ENCODE data around the gene NCOR1. TPM values are rescaled to one million over a fixed set of nuclear protein-coding genes. Genes with fewer than 3 reads are reported as not detected.
"Not testable (repeated sequence)": the region's sequence is repeated elsewhere in the genome, so short reads cannot be mapped to it uniquely, and the experiment has no call there.

NCOR1 gene
- total and polyA plus RNA-seq, 5 donors = 28.2 to 73.0 (median 69.0) TPM

DNA sequence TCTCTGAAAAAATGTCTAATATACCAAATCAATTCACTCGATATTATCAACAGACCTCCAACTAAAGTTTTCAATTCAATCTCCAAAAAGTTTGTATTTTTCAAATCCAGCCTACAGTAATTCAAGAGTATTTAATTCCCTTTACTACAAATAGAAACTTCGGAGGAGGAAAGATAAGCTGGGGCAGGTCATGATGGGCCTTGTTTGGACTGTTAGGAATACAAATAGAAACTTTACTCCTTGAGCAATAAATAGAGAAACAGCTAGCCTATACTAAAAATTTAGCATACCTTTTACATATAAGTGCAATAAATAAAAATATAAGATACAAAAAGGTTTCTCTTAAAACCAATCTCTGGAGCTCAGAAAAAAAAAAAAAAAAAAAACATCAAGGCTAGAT, 98.2 kb downstream of the NCOR1 start:
- H3K4me3 ChIP-seq (ENCODE audit: low read length) = no peak overlapping the region
- H3K27ac ChIP-seq (ENCODE audit: low read length) = no peak overlapping the region
- no peak for DNase-seq
- intact Hi-C loops (cut with DNase I) = no loop called here
- peaks cover 2% of the 10 kb centered on the region for H3K4me1 ChIP-seq (ENCODE audit: control insufficient read depth, insufficient read depth, low read length)
- no peak for ATAC-seq
- H3K27me3 ChIP-seq (ENCODE audit: control insufficient read depth, insufficient read depth) = no peaks in the 10 kb centered on the region
- H3K9me3 ChIP-seq (ENCODE audit: control insufficient read depth, low read length) = peaks cover 2% of the 10 kb centered on the region
- 79% methylated on average over 2 of the region's 2 CpGs for WGBS

DNA sequence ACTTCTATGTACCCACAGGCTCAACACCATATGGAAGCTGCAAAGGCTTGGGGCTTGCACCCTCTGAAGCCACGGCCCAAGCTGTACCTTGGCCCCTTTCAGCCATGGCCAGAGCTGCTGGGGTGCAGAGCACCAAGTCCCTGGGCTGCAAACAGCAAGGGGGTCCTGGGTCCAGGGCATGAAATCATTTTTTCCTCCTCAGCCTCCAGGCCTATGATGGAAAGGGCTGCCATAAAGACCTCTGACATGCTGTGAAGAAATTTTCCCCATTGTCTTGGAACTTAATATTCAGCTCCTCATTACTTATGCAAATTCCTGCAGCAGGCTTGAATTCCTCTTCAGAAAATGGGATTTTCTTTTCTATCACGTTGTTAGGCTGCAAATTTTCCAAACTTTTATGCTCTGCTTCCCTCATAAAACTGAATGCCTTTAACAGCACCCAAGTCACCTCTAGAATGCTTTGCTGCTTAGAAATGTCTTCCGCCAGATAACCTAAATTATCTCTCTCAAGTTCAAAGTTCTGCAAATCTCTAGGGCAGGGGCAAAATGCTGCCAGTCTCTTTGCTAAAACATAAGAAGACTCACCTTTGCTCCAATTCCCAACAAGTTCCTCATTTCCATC, 100.1 kb downstream of the NCOR1 start:
- H3K4me3 ChIP-seq (ENCODE audit: low read length); DNase-seq; H3K4me1 ChIP-seq (ENCODE audit: control insufficient read depth, insufficient read depth, low read length); ATAC-seq; intact Hi-C loops (cut with DNase I); H3K9me3 ChIP-seq (ENCODE audit: control insufficient read depth, low read length); H3K27me3 ChIP-seq (ENCODE audit: control insufficient read depth, insufficient read depth); H3K27ac ChIP-seq (ENCODE audit: low read length): not testable (repeated sequence)
- WGBS = 99% methylated on average over 3 of the region's 3 CpGs

DNA sequence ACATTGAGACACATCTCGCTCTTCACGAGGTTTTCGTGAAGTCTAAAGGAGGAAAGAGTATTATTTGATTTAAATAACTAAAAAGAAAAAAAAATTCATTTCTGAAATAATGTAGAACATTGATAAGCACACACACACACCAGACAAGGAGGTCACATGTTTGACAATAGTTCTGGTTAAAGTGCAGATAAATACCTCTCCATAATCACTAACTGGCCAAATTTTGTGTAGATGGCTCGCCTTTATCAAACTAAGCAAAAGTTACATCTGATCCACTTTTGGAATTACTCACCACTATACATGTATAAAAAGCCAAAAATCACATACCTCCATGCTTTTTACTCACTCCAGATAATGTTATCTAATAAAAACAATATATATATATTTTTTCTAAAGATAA, 106.5 kb downstream of the NCOR1 start:
- DNase-seq (no peak), ATAC-seq (no peak)
- Histone ChIP-seq H3K4me3 (ENCODE audit: low read length) (no peak overlapping the region), H3K27ac (ENCODE audit: low read length) (no peak overlapping the region), H3K9me3 (ENCODE audit: control insufficient read depth, low read length) (no peaks in the 10 kb centered on the region), H3K4me1 (ENCODE audit: control insufficient read depth, insufficient read depth, low read length) (no peaks in the 10 kb centered on the region), H3K27me3 (ENCODE audit: control insufficient read depth, insufficient read depth) (no peaks in the 10 kb centered on the region)
- intact Hi-C loops (cut with DNase I) = no loop called here
- WGBS = 97% methylated on average over 4 of the region's 4 CpGs

DNA sequence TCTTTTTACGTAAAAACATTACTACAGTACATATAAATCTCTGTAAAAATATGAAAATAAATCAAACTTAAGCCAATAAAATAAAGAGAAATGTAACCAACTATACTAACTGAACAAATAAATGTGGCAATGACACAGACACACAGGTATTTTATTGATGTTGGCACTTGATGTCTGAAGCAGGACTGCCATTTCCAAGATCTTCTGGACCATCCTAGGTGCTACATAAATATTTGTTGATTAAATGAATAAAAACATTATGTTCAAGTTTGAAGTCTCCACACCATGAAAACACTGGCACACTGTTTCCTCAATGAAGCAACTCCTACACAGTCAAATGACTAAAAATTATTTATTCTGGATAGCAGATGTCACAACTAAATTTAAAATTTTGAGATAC, 106.9 kb downstream of the NCOR1 start:
- H3K4me3 ChIP-seq (ENCODE audit: low read length) = no peak overlapping the region
- no peak overlapping the region for H3K27ac ChIP-seq (ENCODE audit: low read length)
- no peaks in the 10 kb centered on the region for H3K9me3 ChIP-seq (ENCODE audit: control insufficient read depth, low read length)
- DNase-seq (no peak), ATAC-seq (no peak)
- 98% methylated on average over 1 of the region's 1 CpG for WGBS
- H3K4me1 ChIP-seq (ENCODE audit: control insufficient read depth, insufficient read depth, low read length) = no peaks in the 10 kb centered on the region
- no peaks in the 10 kb centered on the region for H3K27me3 ChIP-seq (ENCODE audit: control insufficient read depth, insufficient read depth)
- intact Hi-C loops (cut with DNase I) = no loop called here

DNA sequence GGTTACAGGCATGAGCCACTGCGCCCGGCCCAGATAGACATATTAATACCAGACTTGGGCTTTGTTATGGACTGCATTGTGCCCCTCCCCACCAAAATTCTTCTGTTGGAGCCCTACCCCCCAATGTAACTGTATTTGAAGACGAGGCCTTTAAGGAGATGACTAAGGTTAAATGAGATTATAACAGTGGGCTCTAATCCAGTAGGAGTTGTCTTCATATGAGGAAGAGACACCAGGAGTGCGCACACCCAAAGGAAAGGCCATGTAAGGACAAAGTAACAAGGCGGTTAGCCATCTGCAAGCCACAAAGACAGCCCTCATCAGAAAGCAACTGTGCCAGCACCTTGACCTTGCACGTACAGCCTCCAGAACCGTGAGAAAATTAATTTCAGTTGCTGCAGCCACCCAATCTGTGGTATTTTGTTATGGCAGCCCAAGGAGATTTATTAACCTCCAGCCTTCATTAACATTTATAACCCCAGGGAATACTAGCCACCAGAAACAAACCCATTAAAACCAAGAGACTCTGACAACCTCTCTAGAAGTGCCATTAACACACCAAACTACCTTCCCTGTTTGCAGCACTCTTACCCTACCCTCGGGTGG, 108.1 kb downstream of the NCOR1 start:
- Histone ChIP-seq H3K9me3 (ENCODE audit: control insufficient read depth, low read length) (no peaks in the 10 kb centered on the region), H3K4me1 (ENCODE audit: control insufficient read depth, insufficient read depth, low read length) (no peaks in the 10 kb centered on the region), H3K4me3 (ENCODE audit: low read length) (no peak overlapping the region), H3K27ac (ENCODE audit: low read length) (no peak overlapping the region), H3K27me3 (ENCODE audit: control insufficient read depth, insufficient read depth) (no peaks in the 10 kb centered on the region)
- WGBS = 97% methylated on average over 8 of the region's 8 CpGs
- intact Hi-C loops (cut with DNase I) = no loop called here
- ATAC-seq (no peak), DNase-seq (no peak)

DNA sequence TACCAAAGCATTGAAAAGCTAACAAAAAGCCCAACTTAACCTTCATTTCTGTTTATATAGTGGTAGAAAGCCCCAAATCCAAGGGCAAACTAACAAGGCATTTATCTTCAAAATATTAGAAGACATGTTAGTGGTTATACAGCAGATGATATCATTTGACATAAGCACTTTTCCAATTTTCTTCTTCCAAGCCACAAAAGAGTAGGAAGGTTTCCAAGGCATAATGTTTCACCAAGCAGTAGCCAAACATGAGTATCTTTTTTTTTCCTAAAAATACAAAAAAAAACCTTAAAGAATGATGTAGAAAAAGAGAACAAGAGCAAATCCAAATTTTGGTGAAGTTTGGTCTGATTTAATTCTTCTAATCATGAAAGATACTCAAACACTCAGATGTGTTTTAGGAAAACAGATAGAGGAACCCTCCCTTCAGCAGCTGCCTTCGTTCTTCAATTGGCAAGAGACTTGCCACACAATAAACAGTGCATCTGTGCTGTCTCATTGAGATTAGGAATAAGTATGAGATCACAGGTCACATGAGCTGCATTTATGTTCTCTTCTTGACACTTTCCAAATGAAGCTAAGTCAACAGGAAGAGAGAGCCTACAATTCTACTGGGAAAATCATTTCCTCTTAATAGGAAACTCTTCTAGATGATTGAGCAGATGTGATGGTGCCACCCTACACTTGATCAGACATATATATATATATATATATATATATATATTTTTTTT, 109.0 kb downstream of the NCOR1 start:
- no peaks in the 10 kb centered on the region for H3K27me3 ChIP-seq (ENCODE audit: control insufficient read depth, insufficient read depth)
- intact Hi-C loops (cut with DNase I) = no loop called here
- ATAC-seq (peak in 1 of 2 donors; percentile 46), DNase-seq (no peak)
- H3K4me3 ChIP-seq (ENCODE audit: low read length) = no peak overlapping the region
- H3K9me3 ChIP-seq (ENCODE audit: control insufficient read depth, low read length) = no peaks in the 10 kb centered on the region
- H3K27ac ChIP-seq (ENCODE audit: low read length) = no peak overlapping the region
- no peaks in the 10 kb centered on the region for H3K4me1 ChIP-seq (ENCODE audit: control insufficient read depth, insufficient read depth, low read length)
- 17% methylated on average over 1 of the region's 1 CpG for whole genome bisulfite sequencing

DNA sequence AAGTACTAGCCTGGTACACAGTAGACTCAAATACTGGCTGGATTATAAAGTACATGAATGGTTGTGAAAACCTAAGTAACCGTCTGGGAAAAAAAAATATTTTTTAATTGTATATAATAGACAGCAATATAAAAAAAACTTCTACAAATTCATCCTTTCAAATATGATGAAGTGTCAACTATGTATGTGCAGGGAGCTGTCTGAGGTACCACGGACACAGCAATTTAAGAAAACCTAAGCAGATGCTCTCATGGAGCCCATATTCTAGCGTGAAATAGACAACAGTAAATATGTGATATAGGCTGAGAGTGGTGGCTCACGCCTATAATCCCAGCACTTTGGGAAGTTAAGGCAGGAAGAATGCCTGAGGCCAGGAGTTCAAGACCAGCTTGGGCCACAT, 111.1 kb downstream of the NCOR1 start:
- Histone ChIP-seq H3K4me1 (ENCODE audit: control insufficient read depth, insufficient read depth, low read length) (no peaks in the 10 kb centered on the region), H3K27me3 (ENCODE audit: control insufficient read depth, insufficient read depth) (no peaks in the 10 kb centered on the region), H3K9me3 (ENCODE audit: control insufficient read depth, low read length) (no peaks in the 10 kb centered on the region), H3K4me3 (ENCODE audit: low read length) (no peak overlapping the region), H3K27ac (ENCODE audit: low read length) (no peak overlapping the region)
- WGBS = 94% methylated on average over 4 of the region's 4 CpGs
- intact Hi-C loops (cut with DNase I) = no loop called here
- ATAC-seq (no peak), DNase-seq (no peak)

DNA sequence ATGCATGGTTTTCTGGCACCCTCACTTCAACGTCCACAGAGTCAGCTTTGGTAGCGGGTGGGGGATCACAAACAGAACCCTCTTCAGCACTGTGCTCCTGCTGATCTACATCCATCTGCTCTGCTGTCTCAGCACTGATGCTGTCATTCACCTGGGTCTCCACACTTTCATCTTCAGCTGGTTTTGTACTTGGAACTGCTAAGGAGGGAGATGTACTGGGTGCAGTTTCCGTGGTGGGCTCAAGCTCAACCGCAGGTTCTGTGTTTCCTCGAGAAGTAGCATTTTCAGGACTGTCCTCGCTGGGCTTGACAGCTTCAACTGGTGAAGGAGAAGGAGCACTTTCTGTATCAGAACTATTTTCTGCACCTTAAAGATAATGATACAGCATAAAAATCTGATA, 113.9 kb downstream of the NCOR1 start:
- intact Hi-C loops (cut with DNase I) = no loop called here
- WGBS = 92% methylated on average over 6 of the region's 6 CpGs
- H3K9me3 ChIP-seq (ENCODE audit: control insufficient read depth, low read length) = no peaks in the 10 kb centered on the region
- H3K4me3 ChIP-seq (ENCODE audit: low read length) = no peak overlapping the region
- H3K4me1 ChIP-seq (ENCODE audit: control insufficient read depth, insufficient read depth, low read length) = no peaks in the 10 kb centered on the region
- DNase-seq (no peak), ATAC-seq (no peak)
- H3K27me3 ChIP-seq (ENCODE audit: control insufficient read depth, insufficient read depth) = no peaks in the 10 kb centered on the region
- H3K27ac ChIP-seq (ENCODE audit: low read length) = no peak overlapping the region

DNA sequence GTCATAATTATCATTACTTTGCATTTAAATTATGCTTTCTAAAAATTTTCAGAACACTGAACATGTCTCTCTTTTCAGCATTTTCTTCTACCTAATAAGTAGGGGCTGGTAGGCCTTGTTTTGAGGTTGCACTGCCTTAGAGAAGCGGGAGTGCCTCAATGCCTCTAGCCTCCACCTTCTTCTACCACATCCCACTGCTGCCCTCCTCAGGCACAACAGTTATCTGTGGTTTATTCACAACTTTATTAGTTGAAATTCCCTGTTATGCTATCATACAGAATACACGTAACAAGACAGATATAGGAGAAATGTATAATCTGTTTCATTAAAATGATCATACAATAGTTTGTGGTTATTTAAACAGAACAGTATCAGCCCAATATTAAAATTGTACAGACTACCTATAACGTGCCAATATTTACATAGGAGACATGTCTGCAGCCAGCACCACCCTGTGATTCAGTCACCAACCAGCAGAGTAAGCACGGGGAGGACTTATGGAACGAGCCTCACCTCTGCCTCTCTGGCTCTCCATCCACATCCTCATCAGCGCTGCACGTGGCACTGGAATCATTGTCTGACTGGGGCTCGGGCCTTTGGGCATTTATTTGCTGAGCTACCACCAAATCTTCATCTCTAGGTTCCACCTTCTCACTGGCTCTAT, 114.5 kb downstream of the NCOR1 start:
- ATAC-seq (no peak), DNase-seq (no peak)
- Histone ChIP-seq H3K4me1 (ENCODE audit: control insufficient read depth, insufficient read depth, low read length) (no peaks in the 10 kb centered on the region), H3K9me3 (ENCODE audit: control insufficient read depth, low read length) (no peaks in the 10 kb centered on the region), H3K27ac (ENCODE audit: low read length) (no peak overlapping the region), H3K4me3 (ENCODE audit: low read length) (no peak overlapping the region), H3K27me3 (ENCODE audit: control insufficient read depth, insufficient read depth) (no peaks in the 10 kb centered on the region)
- 92% methylated on average over 8 of the region's 8 CpGs for WGBS
- intact Hi-C loops (cut with DNase I) = no loop called here

DNA sequence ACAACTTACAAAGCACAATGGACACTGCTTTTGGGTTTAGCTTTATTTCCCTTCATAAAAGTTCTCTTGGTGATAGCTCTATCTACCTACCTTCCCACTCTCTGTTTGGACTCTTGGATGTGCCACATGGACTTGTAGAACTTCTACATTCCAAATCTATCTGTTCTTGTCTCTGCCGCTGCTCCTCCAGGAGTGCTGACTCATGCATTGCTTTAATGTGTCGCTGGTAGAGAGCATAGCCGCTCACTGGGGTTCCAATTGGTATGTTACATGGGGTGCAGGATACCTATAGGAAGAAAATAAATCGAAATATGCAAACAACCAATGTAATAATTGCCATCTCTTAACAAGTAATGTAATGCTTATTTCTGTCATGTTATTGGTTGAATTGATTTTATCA, 123.6 kb downstream of the NCOR1 start:
- intact Hi-C loops (cut with DNase I) = no loop called here

DNA sequence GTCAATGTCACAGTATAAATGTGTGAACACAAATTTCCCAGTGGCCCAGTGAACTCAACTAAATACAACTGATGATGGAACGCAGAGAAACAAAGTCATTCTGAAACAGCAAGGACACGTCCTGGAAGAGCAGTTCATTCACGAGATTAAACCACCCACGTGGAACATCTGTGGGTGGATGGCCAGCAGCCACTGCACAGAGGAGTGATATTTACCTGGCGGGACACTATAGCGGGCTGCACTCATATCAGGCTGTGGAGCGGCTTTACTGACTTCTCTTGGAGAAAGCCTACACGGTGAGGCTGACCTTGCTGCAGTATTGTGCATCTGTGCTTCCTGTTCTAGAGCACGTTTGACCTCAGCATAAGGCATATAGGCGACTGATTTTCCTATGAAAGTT, 128.4 kb downstream of the NCOR1 start:
- 80% methylated on average over 10 of the region's 10 CpGs for WGBS
- ATAC-seq = no peak
- Histone ChIP-seq H3K9me3 (ENCODE audit: control insufficient read depth, low read length) (no peaks in the 10 kb centered on the region), H3K27me3 (ENCODE audit: control insufficient read depth, insufficient read depth) (no peaks in the 10 kb centered on the region), H3K4me1 (ENCODE audit: control insufficient read depth, insufficient read depth, low read length) (no peaks in the 10 kb centered on the region), H3K4me3 (ENCODE audit: low read length) (no peak overlapping the region), H3K27ac (ENCODE audit: low read length) (no peak overlapping the region)
- intact Hi-C loops (cut with DNase I) = no loop called here
- no peak for DNase-seq

More for the DNA sequence above, 123.6 kb downstream of the NCOR1 start:
- 92% methylated on average over 4 of the region's 4 CpGs for WGBS
- H3K4me3 ChIP-seq (ENCODE audit: low read length) = no peak overlapping the region
- no peaks in the 10 kb centered on the region for H3K9me3 ChIP-seq (ENCODE audit: control insufficient read depth, low read length)
- no peak overlapping the region for H3K27ac ChIP-seq (ENCODE audit: low read length)
- no peaks in the 10 kb centered on the region for H3K27me3 ChIP-seq (ENCODE audit: control insufficient read depth, insufficient read depth)
- no peaks in the 10 kb centered on the region for H3K4me1 ChIP-seq (ENCODE audit: control insufficient read depth, insufficient read depth, low read length)
- no peak for ATAC-seq
- no peak for DNase-seq

Data from right cardiac atrium (tissue), 5 donors.